Measurements from ENCODE around the gene DCHS2. TPM values are rescaled to one million over a fixed set of nuclear protein-coding genes. Genes with fewer than 3 reads are reported as not detected.

The DCHS2 gene
- total RNA-seq, 4 donors from 2014 or later, result 0.27 to 0.84 (median 0.38) TPM

DNA sequence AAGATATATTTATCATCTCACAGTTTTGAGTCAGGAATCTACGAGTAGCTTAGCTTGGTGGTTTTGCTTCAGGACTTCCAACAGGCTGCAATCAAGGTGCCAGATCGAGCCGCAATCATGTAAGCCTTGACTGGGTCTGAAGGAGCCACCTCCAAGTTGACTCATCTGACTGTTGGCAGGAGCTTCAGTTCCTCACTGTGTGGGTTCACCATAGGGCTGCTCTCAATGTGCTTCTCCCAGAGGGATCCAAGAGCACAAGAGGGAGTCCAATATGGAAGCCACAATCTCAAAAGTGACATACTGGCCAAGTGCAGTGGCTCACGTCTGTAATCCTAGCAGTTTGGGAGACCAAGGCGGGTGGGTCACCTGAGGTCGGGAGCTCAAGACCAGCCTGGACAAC, 26.5 kb downstream of the DCHS2 start:
- TF ChIP-seq, protein P1, sequence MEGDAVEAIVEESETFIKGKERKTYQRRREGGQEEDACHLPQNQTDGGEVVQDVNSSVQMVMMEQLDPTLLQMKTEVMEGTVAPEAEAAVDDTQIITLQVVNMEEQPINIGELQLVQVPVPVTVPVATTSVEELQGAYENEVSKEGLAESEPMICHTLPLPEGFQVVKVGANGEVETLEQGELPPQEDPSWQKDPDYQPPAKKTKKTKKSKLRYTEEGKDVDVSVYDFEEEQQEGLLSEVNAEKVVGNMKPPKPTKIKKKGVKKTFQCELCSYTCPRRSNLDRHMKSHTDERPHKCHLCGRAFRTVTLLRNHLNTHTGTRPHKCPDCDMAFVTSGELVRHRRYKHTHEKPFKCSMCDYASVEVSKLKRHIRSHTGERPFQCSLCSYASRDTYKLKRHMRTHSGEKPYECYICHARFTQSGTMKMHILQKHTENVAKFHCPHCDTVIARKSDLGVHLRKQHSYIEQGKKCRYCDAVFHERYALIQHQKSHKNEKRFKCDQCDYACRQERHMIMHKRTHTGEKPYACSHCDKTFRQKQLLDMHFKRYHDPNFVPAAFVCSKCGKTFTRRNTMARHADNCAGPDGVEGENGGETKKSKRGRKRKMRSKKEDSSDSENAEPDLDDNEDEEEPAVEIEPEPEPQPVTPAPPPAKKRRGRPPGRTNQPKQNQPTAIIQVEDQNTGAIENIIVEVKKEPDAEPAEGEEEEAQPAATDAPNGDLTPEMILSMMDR (IDR thresholded peaks at IDR 0.05), result no peak
- no peak for TF ChIP-seq POLR2A (IDR thresholded peaks at IDR 0.05)
- H3K4me3 ChIP-seq (ENCODE audit: low read depth, poor library complexity, severe bottlenecking), result no peak overlapping the region
- intact Hi-C loops (cut with DNase I; ENCODE audit: low total_unique reads), result no loop called here
- no peak for DNase-seq (ENCODE audit: low spot score in 2 of 2)
- WGBS, 2 donors, result 71 to 72% methylated on average over 6 of the region's 6 CpGs

DNA sequence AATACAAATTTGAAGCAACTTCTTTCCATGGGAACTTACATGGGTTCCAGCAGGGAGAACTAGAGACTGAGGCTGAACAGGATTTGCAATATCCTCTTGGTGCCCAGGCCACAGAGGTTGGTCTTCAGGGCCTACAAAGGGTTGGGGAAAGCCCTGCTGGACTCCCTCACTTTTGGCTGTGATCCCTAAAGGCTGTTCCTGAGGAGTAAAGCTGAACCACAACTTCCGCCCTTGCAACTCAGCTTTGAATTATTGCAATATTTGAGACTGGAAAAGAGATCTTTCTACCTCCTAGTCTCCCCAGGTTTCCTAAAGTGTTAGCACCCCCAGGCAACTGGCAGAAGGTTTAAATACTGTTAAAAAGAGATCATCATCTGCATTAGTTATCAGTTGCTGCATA, 26.9 kb downstream of the DCHS2 start:
- TF ChIP-seq, protein P1 (IDR thresholded peaks at IDR 0.05), result no peak
- TF ChIP-seq POLR2A (IDR thresholded peaks at IDR 0.05), result no peak
- H3K4me3 ChIP-seq (ENCODE audit: low read depth, poor library complexity, severe bottlenecking), result no peak overlapping the region
- no peak for DNase-seq (ENCODE audit: low spot score in 2 of 2)
- intact Hi-C loops (cut with DNase I; ENCODE audit: low total_unique reads), result no loop called here
- WGBS, 2 donors, result 55 to 60% methylated on average over 1 of the region's 1 CpG

DNA sequence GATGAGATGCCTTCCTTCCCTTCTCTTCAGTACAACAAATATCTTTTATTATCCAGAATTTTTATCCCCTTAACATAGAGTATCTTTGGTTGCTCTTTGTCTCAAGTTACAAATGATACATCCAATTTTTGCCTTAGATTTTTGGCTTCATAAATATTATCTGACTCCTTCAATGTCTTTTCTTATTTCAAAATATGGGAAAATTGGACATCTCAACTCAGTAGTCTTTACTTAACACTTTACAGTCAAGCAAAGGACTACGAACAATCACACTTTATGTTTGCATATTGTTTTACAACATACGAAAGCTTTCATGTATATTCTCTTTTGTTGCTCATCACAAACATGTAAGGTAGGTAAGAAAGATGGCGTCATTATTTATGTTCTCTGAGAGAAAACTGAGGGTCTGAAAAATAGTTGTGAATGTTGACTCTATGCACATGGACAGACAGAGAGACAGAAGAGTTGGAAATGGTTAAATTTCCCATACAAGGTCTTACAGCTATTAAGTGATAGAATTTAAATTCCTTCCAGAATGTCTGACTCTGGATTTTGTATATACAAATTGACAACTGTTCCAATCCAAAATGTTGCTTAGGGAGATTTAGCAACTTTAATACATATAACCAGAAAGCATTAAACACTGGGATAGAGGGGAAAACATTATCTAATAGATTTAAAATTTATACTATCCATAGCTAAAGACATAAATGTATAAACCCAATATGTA, 29.4 kb downstream of the DCHS2 start:
- no peak overlapping the region for H3K4me3 ChIP-seq (ENCODE audit: low read depth, poor library complexity, severe bottlenecking)

DNA sequence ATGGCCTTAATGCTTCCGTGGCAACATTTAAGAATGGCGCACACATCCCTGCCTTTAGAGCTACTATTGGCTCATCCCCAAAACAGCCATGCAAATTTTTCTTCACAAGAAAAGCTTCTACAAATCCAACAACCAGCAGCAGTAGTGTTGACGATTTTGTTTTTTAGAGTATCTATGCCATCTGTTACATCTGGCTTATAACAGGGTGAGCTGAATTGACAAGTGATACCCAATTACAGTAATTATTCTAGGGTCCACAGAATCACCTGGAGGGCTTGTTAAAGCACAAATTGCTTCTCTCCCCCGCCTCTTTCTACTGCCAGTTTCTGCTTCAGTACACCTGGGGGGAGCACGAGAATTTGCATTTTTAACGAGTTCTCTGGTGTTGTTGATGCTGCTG, 34.1 kb downstream of the DCHS2 start:
- 73 to 77% methylated on average over 6 of the region's 6 CpGs for WGBS, 2 donors
- no peak for DNase-seq (ENCODE audit: low spot score in 2 of 2)
- intact Hi-C loops (cut with DNase I; ENCODE audit: low total_unique reads), result no loop called here
- TF ChIP-seq, protein P1 (IDR thresholded peaks at IDR 0.05), result no peak
- no peak for TF ChIP-seq POLR2A (IDR thresholded peaks at IDR 0.05)
- no peak overlapping the region for H3K4me3 ChIP-seq (ENCODE audit: low read depth, poor library complexity, severe bottlenecking)

More for the DNA sequence above, 29.4 kb downstream of the DCHS2 start:
- intact Hi-C loops (cut with DNase I; ENCODE audit: low total_unique reads), result no loop called here
- DNase-seq (ENCODE audit: low spot score in 2 of 2), result no peak
- 93 to 95% methylated on average over 3 of the region's 3 CpGs for WGBS, 2 donors
- TF ChIP-seq, protein P1 (IDR thresholded peaks at IDR 0.05), result no peak
- TF ChIP-seq POLR2A (IDR thresholded peaks at IDR 0.05), result no peak

DNA sequence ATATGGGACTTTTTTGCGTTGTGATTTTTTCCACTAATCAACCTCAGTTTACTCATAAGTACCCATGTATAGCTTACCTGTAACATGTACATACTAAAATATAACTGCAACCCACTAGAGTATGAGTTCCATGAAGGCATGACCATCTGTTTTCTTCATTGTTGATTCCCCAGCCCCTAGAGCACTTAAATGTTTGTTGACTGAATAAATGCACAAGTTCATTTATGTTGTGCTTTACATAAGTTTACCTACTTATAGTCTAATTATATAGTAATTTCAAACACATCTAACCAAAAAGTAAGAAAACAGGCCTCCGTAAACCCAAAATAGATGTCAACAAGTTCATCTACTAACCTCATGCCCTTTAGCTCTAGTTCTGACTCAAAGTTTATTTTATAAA, 34.7 kb downstream of the DCHS2 start:
- no peak for DNase-seq (ENCODE audit: low spot score in 2 of 2)
- H3K4me3 ChIP-seq (ENCODE audit: low read depth, poor library complexity, severe bottlenecking), result no peak overlapping the region
- intact Hi-C loops (cut with DNase I; ENCODE audit: low total_unique reads), result no loop called here
- TF ChIP-seq, protein P1 (IDR thresholded peaks at IDR 0.05), result no peak
- TF ChIP-seq POLR2A (IDR thresholded peaks at IDR 0.05), result no peak
- WGBS, 2 donors, result 97% methylated on average over 2 of the region's 2 CpGs

DNA sequence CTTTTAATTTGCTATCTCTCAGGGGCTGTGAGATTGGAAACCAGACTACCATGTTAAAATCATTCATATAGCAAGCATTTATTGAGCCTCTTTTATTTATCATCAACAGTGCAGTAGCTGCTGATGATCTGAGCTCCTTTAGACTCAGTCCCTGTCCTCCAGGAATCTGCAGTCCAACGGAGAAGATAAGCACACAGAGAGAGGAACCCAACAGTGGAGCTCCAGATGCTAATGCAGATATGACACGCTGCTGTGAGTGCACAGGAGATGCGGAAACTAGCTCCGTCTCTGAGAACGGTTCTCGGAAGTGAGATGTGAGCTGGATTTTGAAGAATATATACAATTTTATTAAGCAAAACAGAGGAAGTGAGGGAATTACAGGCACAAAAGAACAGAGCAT, 35.4 kb downstream of the DCHS2 start:
- 90 to 91% methylated on average over 6 of the region's 6 CpGs for WGBS, 2 donors
- TF ChIP-seq, protein P1 (IDR thresholded peaks at IDR 0.05), result no peak
- TF ChIP-seq POLR2A (IDR thresholded peaks at IDR 0.05), result no peak
- intact Hi-C loops (cut with DNase I; ENCODE audit: low total_unique reads), result no loop called here
- no peak for DNase-seq (ENCODE audit: low spot score in 2 of 2)
- H3K4me3 ChIP-seq (ENCODE audit: low read depth, poor library complexity, severe bottlenecking), result no peak overlapping the region
